Non-pigmented ciliary epithelial cell (primary cell): Measurements from ENCODE around the gene MMP23B.
"Not testable (repeated sequence)": the region's sequence is repeated elsewhere in the genome, so short reads cannot be mapped to it uniquely, and the experiment has no call there.

Experiments
- DNase-seq: peaks from one replicate; pipeline ENCODE4 v3.0.0-alpha.2; 2010; ENCODE audit warnings: low read depth

The MMP23B gene

DNA sequence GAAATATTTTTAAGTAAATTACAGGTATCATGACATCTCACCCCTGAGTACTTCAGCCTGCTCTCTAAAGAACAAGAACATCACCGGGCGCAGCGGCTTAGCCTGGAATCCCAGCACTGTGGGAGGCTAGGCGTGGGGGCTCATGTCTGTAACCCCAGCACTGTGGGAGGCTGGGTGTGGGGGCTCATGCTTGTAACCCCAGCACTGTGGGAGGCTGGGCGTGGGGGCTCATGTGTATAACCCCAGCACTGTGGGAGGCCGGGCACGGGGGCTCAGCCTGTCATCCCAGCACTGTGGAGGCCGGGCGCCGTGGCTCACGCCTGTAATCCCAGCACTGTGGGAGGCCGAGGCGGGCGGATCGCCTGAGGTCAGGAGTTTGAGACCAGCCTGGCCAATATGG, 34.6 kb downstream of the MMP23B start:
- no peak for DNase-seq

DNA sequence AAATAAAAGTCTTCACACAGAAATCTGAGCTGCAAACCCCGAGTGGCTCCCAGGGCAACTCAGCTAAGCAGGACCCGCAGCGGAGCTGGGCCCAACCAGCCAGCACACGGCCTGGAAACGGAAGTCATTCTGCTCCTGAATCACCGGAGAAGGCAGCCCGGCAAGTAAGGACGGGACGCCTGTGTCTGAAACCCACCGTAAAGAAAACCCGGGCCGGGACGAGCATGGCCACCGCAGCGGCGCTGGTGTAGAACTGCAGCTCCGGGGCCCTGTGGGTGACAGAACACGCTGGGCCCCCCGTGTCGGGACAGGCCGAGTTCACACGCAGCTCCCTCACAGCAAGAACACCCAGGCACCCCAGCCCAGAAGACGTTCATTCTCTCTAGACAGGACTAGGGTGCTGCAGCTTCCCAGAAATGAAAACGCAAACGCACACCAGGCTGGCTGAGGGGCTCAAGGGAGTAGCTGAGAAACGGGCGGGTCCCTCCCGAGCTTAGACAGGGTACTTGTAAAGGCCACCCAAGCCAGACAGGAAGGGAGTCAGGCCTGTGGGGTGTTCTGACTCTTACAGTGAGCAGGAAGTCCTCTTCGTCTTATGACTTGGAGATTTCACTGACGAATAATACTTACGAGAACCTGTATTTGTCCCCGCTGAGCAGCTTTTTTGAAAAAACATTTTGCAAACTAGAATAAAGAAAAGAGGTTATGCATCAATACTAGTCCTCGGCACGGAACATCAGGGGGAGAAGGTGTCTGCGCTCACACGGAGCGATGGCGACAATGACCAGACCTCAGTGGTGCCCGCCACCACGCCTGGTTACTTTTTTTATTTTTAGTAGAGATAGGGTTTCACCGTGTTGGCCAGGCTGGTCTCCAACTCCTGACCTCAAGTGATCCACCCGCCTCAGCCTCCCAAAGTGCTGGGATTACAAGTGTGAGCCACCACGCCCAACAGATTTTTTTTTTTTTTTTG, 37.8 kb downstream of the MMP23B start:
- DNase-seq = no peak

DNA sequence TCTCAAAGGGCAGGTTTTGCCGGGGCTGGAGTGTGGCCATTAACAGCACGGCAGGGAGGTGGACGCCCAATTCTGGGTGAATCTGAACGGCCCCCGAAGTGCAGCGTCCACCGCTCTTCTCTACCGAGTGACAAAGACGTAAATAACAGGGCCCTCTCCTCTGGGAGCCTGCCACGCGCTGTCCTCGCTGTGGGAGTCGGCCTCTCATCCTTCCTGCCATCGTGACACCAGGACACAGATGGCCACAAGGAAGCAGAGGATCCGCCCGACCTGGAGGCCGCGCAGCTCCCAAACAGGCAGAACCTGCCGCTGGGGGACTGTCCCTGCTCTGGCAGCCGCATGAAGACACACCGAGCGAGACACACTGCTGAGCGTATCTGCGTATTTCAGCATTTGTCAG, 38.9 kb downstream of the MMP23B start:
- DNase-seq = no peak

DNA sequence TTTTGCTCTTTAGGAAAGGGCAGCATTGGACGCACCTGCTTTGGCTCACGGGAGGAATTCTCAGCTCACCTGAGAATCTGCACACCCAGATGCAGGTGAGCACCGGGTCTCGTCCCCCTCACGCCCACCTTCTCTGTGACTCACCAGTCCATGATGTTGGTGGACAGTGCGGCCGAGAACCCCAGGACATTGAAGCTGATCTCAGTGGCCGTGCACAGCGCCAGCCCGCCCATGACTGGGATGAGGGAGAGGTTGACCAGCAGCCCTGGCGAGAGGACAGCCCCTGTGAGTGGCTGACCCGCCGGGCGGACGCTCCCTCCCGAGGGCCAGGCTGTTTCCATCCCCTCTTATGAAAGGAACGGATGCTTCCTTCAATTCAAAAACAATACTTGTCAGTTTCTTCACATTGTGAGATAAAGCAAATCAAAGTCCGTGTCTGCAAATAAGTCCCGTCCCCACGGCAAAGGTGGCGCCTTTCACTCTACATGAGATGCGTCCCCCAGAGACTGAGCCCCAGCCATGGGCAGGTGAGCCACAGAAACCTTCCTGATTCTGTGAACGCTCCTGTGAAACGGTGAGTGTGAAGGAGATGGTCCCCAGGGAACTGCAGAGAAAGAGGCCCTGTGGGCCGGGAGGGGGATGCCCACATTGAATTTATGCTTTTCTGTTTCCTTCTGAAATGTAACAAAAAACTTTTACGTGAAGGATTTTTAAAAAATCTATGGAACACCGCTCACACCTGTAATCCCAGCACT, 39.6 kb downstream of the MMP23B start:
- no peak for DNase-seq

DNA sequence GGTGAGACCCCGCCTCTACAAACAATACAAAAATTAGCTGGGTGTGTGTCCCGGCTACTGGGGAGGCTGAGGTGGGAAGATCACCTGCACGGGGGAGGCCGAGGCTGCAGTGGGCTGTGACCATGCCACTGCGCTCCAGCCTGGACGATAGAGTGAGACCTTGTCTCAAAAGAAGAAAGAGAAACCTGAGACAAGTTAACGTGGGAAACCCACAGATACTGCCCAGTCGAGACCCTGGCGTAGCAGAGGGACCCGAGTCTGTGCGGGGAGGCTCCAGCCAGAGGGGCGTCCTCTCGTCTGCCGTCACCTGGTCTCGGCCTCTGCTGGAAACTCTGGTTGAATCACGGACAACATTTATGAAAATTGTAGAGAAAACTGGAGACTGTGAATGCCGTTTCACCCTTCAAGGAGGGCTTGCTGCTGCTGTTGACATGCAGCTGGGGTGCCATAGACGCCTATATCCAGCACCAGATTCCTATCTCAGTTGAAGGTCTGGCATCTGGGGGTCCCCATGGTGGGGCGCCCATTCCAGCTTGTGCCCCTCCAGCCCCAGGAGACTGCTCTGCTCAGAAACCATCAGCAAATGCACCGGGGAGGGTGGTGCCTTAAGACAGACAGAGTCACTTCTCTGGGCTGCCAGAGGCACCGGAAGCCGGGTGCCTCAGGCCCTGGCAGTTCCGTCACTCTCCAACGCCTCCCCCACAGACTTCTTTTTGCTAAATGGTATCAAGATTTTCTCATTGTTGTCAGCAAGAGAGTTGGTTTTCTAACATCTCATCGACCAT, 40.4 kb downstream of the MMP23B start:
- DNase-seq = no peak

DNA sequence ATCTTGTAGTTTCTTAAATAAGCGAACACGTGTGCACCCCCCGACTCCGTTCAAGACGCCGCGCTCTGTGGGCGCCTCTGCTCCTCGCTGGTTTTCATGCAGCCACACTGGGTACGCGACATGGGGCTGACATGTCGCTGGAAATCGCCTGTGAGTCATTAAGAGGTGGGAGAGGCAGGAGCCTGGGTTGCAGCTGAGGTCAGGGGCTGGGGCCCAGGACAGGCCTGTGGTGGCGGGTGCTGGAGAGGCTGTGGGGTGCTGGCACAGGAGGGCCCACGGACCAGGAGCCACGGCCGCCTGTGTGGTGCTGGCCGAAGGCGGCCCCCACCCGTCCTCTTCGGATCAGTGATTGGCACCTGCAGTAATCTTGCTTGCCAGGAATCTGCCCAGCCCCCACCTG, 42.8 kb downstream of the MMP23B start:
- not testable (repeated sequence) for DNase-seq

DNA sequence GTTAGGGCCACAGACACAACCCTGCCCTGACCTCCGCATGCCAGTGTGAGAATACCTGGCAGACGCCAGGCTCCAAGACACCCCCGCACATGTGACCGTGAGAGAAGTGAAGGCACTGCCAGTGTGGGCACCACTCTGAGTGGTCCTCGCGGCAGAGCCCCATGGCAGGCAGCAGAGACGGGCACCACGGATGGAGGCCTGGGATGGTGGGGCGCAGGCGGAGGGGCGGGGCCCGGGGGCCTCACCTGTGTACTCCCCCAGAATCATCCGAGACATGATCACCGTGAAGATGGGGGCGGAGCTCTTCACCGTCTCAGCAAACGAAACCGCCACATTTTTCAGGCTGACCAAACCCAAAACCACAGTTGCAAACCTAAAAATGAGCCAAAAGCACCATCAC, 43.2 kb downstream of the MMP23B start:
- DNase-seq = not testable (repeated sequence)

DNA sequence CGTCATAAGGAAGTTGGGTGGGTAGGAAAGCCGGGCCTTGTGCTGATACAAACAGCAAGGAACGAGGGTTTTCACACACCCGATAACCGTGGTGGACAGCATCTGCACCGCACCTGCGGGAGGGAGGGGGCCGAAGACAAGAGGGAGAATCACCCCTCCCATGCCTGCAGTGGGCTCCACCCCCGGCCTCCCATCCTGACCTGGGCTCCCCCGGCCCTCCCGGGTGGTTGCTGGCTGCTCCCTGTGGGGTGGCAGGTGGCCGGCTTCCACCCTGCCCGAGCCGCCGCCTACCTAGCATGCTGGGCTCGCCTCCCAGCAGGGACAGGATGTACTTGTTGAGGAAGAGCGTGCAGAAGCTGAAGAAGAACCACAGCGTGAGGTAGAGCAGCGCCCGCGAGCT, 44.1 kb downstream of the MMP23B start:
- DNase-seq = not testable (repeated sequence)

DNA sequence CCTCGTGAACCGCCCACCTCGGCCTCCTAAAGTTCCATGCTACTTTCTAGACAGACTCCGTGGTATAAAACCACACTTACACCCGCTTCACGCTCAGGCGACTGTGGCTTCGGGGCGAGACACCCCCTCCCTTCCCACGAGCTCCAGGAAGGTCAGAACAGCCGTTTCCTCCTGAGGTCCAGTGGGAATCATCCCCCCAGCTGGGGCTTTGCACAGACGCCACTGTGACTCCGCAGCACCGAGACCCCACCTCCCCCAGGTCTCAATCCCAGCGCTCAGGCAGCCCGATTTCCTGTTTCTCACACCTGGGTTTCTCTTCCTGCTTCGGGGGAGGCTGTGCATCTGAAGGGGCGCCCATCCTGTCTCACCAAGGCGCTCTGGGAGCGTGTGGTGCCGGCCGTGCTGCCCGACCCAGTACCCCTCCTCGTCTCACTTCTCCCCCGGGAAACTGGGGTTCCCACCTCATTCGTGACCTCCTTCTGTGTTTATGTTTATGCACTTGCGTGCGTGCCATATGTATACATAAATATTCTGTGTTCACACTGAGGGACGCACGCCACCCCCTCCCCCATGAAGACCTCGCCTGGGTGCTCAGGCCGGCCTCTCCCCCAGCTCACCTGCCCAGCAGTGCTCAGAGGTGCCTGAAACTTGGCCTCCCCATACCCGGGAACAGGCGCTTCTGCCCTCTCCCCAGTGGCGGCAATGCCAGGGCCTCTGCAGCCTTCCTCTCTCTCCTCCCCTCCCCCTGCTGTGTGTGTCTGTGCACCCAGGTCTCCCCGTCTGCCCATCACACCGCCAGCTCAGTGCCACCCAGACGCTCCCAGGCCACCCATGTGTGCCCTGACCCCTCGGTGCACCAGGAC, 46.0 kb downstream of the MMP23B start:
- no peak for DNase-seq

DNA sequence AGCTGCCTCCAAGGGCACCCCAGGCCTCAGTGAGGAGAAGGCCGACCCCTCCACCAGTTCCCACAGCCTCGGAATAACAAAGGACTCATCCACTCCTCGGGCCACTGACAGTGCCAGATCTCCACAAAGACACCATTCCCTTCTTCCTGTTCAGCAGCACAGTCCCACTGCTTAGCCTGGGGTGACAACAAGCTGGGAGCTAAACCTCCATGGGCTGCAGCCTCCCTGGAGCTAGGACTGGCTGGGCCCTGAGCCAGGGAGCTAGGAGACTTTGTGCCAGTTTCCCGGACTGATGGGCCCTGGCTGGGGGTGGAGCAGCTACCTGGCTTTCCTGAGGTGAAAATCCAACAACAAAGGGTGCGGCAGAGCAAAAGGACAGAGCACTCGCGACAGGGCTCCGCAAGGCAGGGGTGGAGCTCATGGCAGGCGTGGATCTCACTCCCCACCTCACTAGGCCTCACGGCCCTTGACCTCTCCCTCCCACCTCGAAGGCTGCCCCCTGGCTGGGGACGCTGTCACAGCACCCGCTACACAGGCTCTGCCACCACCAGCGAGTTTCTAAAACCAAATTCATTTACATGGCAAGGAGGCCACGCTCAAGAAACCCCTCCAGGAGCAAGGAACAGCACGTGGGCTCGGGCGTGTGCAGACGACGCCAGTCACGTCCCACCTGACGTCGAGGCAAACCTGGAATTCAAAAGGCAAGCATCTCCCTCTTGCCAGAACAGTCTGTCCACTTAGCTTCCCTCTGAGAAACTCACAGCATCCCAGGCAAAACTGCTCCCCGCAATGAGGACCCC, 46.8 kb downstream of the MMP23B start:
- DNase-seq = no peak

DNA sequence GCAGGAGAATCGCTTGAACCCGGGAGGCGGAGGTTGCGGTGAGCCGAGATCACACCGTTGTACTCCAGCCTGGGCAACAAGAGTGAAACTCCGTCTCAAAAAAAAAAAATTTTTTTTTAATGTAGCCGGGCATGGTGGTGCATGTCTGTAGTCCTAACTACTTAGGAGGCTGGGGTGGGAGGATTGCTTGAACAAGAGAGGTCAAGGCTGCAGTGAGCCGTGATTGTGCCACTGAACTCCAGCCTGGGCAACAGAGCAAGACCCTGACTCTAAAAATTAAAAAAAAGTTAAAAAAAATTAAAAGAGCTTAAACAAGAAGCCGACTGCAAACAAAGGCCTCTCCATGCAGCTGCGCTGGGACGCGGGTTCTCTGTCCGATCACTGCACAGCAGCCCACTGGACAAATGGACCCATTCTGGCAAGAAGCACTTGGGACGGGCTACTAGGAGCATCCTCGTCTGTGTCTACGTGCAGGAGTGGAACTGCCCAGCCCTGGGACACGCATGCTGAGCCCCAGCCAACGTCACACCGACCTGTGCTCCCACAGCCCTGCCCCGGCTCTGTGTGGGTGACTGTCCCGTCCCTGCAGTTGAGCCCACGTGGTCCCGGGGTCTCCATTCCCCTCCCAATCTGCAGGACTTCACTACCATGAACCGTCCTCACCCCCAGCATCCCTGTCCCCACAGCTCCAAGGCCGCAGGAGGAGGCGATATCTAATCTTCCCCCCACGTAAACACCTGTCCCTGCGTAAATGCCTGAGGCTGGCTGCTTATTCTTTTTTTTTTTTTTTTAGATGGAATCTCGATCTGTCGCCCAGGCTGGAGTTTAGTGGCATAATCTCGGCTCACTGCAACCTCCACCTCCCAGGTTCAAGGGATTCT, 48.3 kb downstream of the MMP23B start:
- no peak for DNase-seq

DNA sequence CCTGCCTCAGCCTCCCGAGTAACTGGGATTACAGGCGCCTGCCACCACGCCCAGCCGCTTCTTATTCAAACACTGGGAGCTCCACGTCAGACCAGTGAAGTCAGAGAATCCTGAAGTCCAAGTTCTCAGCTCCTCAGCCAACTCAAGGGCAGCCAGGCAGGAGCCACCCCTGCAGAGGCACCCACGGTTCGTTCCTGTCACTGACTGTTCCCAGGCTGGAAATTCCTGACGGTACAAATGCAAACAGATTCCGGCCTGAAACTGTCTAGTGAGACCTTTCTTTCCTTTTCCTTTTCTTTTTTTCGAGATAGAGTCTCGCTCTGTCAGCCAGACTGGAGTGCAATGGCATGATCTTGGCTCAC, 48.9 kb downstream of the MMP23B start:
- DNase-seq = no peak

DNA sequence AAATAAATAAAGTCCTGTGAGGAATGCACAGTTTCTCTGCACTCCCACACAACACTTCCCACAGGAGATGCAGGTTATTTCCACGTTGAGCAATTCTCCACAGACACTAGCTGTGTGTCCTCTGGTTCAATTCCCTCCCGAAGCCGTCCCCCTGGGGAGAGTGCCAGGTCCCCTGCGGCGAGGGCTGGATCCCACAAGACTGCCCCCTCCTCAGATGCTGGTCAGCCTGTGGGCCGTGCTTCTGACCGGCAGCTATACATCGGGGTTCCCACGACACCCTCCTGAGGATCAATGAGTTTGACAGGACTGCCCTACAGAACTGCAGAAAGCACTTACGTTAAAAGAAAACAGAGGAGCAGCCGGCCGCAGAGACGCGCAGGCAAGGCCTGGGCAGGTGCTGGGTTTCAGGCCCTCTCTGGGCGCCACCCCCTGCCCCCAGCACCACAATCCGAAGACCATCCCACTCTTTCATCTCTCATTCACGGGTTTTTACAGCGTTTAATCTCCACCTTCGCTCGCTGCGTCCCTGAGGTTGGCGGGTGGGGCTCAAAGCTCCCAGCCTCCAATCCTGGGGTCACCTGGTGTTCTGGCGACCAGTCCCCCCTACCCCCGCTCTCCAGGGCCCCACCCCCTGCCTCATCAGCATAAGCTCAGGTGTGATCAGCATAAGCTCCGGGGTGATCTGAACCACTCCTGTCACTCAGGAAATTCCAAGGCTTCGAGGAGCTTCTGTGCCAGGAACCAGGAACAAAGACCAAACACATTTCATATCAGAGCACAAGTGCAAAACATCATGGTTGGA, 51.3 kb downstream of the MMP23B start:
- no peak for DNase-seq
